HL-60 (cell line): ENCODE results near the gene SERF2.
"Not testable (repeated sequence)": the region's sequence is repeated elsewhere in the genome, so short reads cannot be mapped to it uniquely, and the experiment has no call there.

Experiments
- GABPA ChIP-seq: IDR thresholded peaks from 2 replicates; pipeline ENCODE4 v1.6.1; 2012; ENCODE audit warnings: low read depth
- POLR2AphosphoS5 ChIP-seq: IDR thresholded peaks from 2 replicates; pipeline ENCODE4 v1.6.1; 2012; ENCODE audit warnings: low read depth
- TF ChIP-seq, protein P1 (sequence below): IDR thresholded peaks from one replicate; pipeline ENCODE4 v1.5.1; 2011; ENCODE audit warnings: low read length, control low read depth, inconsistent platforms; ENCODE audit not compliant: insufficient read depth

DNA sequence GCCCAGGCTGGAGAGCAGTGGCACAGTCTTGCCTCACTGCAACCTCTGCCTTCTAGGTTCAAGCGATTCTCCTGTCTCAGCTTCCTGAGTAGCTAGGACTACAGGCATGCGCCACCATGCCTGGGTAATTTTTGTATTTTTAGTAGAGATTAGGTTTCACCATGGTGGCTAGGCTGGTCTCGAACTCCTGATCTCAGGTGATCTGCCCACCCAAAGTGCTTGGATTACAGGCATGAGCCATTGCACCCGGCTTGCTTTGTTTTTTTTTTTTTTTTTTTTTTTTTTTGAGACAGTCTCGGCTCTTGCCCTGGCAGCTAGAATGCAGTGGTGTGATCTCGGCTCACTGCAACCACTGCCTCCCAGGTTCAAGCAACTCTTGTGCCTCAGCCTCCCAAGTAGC lies 40.4 kb downstream of the SERF2 start:
- not testable (repeated sequence) for TF ChIP-seq POLR2AphosphoS5, GABPA
- TF ChIP-seq, protein P1, sequence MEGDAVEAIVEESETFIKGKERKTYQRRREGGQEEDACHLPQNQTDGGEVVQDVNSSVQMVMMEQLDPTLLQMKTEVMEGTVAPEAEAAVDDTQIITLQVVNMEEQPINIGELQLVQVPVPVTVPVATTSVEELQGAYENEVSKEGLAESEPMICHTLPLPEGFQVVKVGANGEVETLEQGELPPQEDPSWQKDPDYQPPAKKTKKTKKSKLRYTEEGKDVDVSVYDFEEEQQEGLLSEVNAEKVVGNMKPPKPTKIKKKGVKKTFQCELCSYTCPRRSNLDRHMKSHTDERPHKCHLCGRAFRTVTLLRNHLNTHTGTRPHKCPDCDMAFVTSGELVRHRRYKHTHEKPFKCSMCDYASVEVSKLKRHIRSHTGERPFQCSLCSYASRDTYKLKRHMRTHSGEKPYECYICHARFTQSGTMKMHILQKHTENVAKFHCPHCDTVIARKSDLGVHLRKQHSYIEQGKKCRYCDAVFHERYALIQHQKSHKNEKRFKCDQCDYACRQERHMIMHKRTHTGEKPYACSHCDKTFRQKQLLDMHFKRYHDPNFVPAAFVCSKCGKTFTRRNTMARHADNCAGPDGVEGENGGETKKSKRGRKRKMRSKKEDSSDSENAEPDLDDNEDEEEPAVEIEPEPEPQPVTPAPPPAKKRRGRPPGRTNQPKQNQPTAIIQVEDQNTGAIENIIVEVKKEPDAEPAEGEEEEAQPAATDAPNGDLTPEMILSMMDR: not testable (repeated sequence)
